Measurements from ENCODE around the gene KCTD17.

- no peak for TF ChIP-seq CTCF (IDR thresholded peaks at IDR 0.05)
- no peak for TF ChIP-seq POLR2A (IDR thresholded peaks at IDR 0.05)
Measured at GRCh38 chr22:37059876-37060449, 8.4 kb downstream of the KCTD17 start.
